Measurements from ENCODE around the gene MAGEF1. TPM values are rescaled to one million over a fixed set of nuclear protein-coding genes. Genes with fewer than 3 reads are reported as not detected.

The MAGEF1 gene
- total RNA-seq, 2 donors from 2014 or later = 61.3 to 86.5 TPM

DNA sequence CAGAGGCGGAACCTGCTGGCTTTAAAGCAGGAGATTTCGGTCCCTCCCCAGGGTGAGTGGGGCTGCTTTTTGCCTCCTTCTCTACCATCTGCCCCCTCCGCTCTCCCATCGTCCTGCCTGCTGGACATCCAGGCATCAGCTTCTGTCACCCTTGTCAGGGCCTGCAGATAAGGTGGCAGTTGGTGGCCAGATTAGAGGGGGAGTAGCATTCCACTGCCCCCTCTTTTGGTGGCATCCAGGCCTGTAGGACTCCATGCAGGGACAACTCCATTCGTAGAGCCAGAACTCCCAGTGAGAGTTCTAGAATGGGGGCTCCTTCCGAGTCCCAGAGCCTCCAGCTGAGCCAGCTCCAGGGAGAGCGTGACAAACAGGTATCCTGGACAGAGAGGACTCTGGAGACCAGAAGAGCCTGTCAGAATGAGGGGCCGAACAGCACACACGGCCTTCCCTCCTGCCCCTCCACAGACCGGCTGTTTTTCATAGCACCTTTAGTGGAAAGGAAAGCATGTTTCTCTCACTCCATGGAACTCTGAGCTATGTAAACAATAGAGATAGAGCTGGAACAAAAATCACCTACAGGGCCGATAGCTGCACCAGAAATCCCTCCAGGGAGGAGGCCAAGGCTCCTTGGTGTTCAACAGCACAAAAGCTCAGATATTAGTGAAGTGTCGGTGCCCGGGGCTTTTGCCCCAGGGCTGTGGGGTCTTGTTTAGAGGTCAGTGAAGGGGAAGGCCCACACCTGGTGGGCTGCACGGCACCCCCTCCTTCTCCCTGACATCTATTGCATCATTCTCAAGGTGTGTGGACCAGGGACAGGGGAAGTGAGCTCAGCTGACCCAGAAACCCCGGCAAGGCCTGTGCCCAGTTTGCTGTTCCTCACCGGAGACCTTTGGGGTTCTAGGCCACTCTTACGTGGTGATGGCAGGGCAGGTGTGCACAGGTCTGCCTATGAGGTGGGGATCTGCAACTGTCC is 34.2 kb downstream of the MAGEF1 start:
- Histone ChIP-seq H3K27ac (ENCODE audit: low read depth, low read length) (no peak overlapping the region), H3K9ac (ENCODE audit: extremely low read depth, low read length, poor library complexity, severe bottlenecking) (no peak overlapping the region), H3K9me3 (ENCODE audit: control insufficient read depth, low read length) (no peaks in the 10 kb centered on the region), H3K4me3 (ENCODE audit: low read length) (no peak overlapping the region), H3K36me3 (ENCODE audit: control insufficient read depth, insufficient read depth, low read length) (no peaks in the 10 kb centered on the region), H3K27me3 (ENCODE audit: control insufficient read depth, insufficient read depth, low read length, poor library complexity, severe bottlenecking) (peaks cover 7% of the 10 kb centered on the region), H3K4me1 (ENCODE audit: control insufficient read depth, insufficient read depth, low read length) (peaks cover 18% of the 10 kb centered on the region)
- Mint-ChIP-seq H3K27ac (peak overlapping the region; percentile 26), H3K27me3 (ENCODE audit: insufficient read depth) (peaks cover 6% of the 10 kb centered on the region), H3K4me1 (peaks cover 37% of the 10 kb centered on the region), H3K4me3 (no peak overlapping the region), H3K36me3 (ENCODE audit: low read depth) (no peaks in the 10 kb centered on the region), H3K9me3 (no peaks in the 10 kb centered on the region)
- peak; percentile 65 for DNase-seq
- no peak for TF ChIP-seq CTCF (conservative IDR thresholded peaks at IDR 0.05)
- 80 to 84% methylated on average over 10 to 17 of the region's 17 CpGs for WGBS, 2 experiments (ENCODE audit: insufficient coverage in 1 of 2, insufficient read length in 1 of 2)

GRCh38 chr3:184676927-184677326 is 34.9 kb downstream of the MAGEF1 start:
- Histone ChIP-seq H3K9me3 (ENCODE audit: control insufficient read depth, low read length) (no peaks in the 10 kb centered on the region), H3K27me3 (ENCODE audit: control insufficient read depth, insufficient read depth, low read length, poor library complexity, severe bottlenecking) (peaks cover 7% of the 10 kb centered on the region), H3K27ac (ENCODE audit: low read depth, low read length) (no peak overlapping the region), H3K4me3 (ENCODE audit: low read length) (no peak overlapping the region), H3K9ac (ENCODE audit: extremely low read depth, low read length, poor library complexity, severe bottlenecking) (no peak overlapping the region), H3K36me3 (ENCODE audit: control insufficient read depth, insufficient read depth, low read length) (no peaks in the 10 kb centered on the region), H3K4me1 (ENCODE audit: control insufficient read depth, insufficient read depth, low read length) (peaks cover 18% of the 10 kb centered on the region)
- Mint-ChIP-seq H3K27ac (no peak overlapping the region), H3K27me3 (ENCODE audit: insufficient read depth) (peaks cover 11% of the 10 kb centered on the region), H3K9me3 (no peaks in the 10 kb centered on the region), H3K4me1 (peaks cover 36% of the 10 kb centered on the region), H3K36me3 (ENCODE audit: low read depth) (no peaks in the 10 kb centered on the region), H3K4me3 (no peak overlapping the region)
- peak; percentile 43 for DNase-seq
- no peak for TF ChIP-seq CTCF (conservative IDR thresholded peaks at IDR 0.05)
- WGBS, 2 experiments (ENCODE audit: insufficient coverage in 1 of 2, insufficient read length in 1 of 2) = 91 to 92% methylated on average over 8 of the region's 8 CpGs

DNA sequence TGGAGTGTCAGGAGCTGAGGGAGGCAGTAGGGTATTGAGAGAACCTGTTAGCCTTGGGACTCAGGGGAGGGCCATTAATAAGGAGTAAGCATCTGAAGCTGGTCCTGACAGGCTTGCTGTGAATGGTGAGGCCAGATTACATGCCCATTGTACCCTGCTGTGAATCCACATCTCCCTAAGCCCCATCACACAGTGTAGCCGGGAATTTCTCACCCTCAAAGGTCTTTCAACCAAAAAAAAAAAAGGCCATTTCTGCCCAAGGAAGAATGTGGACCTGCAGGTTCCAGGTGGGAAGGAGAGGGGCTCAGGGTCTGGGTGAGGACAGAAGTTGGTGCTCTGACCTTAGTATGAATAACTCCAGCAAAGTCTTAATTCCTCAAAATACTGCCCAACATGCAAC is 37.2 kb downstream of the MAGEF1 start:
- no peaks in the 10 kb centered on the region for H3K36me3 ChIP-seq (ENCODE audit: control insufficient read depth, insufficient read depth, low read length)
- no peak for TF ChIP-seq CTCF (conservative IDR thresholded peaks at IDR 0.05)
- H3K4me3 ChIP-seq (ENCODE audit: low read length) = no peak overlapping the region
- Mint-ChIP-seq H3K4me3 (no peak overlapping the region), H3K27ac (peak overlapping the region; percentile 67), H3K36me3 (ENCODE audit: low read depth) (no peaks in the 10 kb centered on the region), H3K9me3 (no peaks in the 10 kb centered on the region), H3K4me1 (peaks cover 33% of the 10 kb centered on the region), H3K27me3 (ENCODE audit: insufficient read depth) (peaks cover 10% of the 10 kb centered on the region)
- DNase-seq = peak; percentile 87
- no peaks in the 10 kb centered on the region for H3K9me3 ChIP-seq (ENCODE audit: control insufficient read depth, low read length)
- peaks cover 18% of the 10 kb centered on the region for H3K4me1 ChIP-seq (ENCODE audit: control insufficient read depth, insufficient read depth, low read length)
- WGBS, 2 experiments (ENCODE audit: insufficient coverage in 1 of 2, insufficient read length in 1 of 2) = 60% methylated on average over 1 of the region's 1 CpG; no CpG with 5 or more reads in 1 of the 2 experiments
- no peaks in the 10 kb centered on the region for H3K27me3 ChIP-seq (ENCODE audit: control insufficient read depth, insufficient read depth, low read length, poor library complexity, severe bottlenecking)
- H3K9ac ChIP-seq (ENCODE audit: extremely low read depth, low read length, poor library complexity, severe bottlenecking) = no peak overlapping the region
- no peak overlapping the region for H3K27ac ChIP-seq (ENCODE audit: low read depth, low read length)
